Occipital lobe (tissue), 2 donors: ENCODE results near the gene PKIB. TPM values are rescaled to one million over a fixed set of nuclear protein-coding genes. Genes with fewer than 3 reads are reported as not detected.

Source experiments
- DNase-seq: peaks from one replicate; lab custom pipeline; 2025; lab: John Stamatoyannopoulos, UW
- total RNA-seq: library from RNA; depleted of rRNA; stranded (reverse); fragments of >200 nt; gene quantifications from one replicate; pipeline ENCODE4 v1.2.3, GENCODE V29; 2014

The PKIB gene
- total RNA-seq, 1 donor from 2014 or later = 1.7 TPM

- no peak for DNase-seq
Measured at GRCh38 chr6:122666418-122666817, 56.2 kb downstream of the PKIB start.

- DNase-seq = no peak
Measured at GRCh38 chr6:122669418-122669817, 59.2 kb downstream of the PKIB start.

GRCh38 chr6:122669868-122670267 is 59.7 kb downstream of the PKIB start:
- DNase-seq = no peak

GRCh38 chr6:122671251-122671650 is 61.0 kb downstream of the PKIB start:
- no peak for DNase-seq

GRCh38 chr6:122673343-122673961 is 63.2 kb downstream of the PKIB start:
- DNase-seq = no peak

- DNase-seq = no peak
Measured at GRCh38 chr6:122676146-122676545, 65.9 kb downstream of the PKIB start.

- no peak for DNase-seq
Measured at GRCh38 chr6:122676688-122677087, 66.5 kb downstream of the PKIB start.

- no peak for DNase-seq
Measured at GRCh38 chr6:122677406-122677805, 67.2 kb downstream of the PKIB start.

GRCh38 chr6:122678841-122679240 is 68.6 kb downstream of the PKIB start:
- DNase-seq = no peak

- DNase-seq = no peak
Measured at GRCh38 chr6:122681705-122682104, 71.5 kb downstream of the PKIB start.

- DNase-seq = no peak
Measured at GRCh38 chr6:122683989-122684651, 73.9 kb downstream of the PKIB start.

GRCh38 chr6:122692175-122692598 is 82.0 kb downstream of the PKIB start:
- DNase-seq = no peak

- DNase-seq = no peak
Measured at GRCh38 chr6:122692807-122693580, 82.8 kb downstream of the PKIB start.

- DNase-seq = no peak
Measured at GRCh38 chr6:122694075-122694474, 83.9 kb downstream of the PKIB start.

- no peak for DNase-seq
Measured at GRCh38 chr6:122694602-122695001, 84.4 kb downstream of the PKIB start.

- no peak for DNase-seq
Measured at GRCh38 chr6:122695188-122695587, 85.0 kb downstream of the PKIB start.

GRCh38 chr6:122696079-122696478 is 85.9 kb downstream of the PKIB start:
- no peak for DNase-seq

- DNase-seq = no peak
Measured at GRCh38 chr6:122696853-122697252, 86.6 kb downstream of the PKIB start.

- DNase-seq = no peak
Measured at GRCh38 chr6:122697458-122697857, 87.3 kb downstream of the PKIB start.

- DNase-seq = no peak
Measured at GRCh38 chr6:122701666-122702065, 91.5 kb downstream of the PKIB start.

GRCh38 chr6:122702841-122703240 is 92.6 kb downstream of the PKIB start:
- DNase-seq = no peak

- no peak for DNase-seq
Measured at GRCh38 chr6:122704066-122704465, 93.9 kb downstream of the PKIB start.
